ENCODE measurements around the gene ATP6V0A1.

The ATP6V0A1 gene

GRCh38 chr17:42563543-42563942 is 104.9 kb downstream of the ATP6V0A1 start:
- peaks cover 26% of the 10 kb centered on the region for H3K36me3 ChIP-seq (ENCODE audit: control insufficient read depth, insufficient read depth, low read length)
- H3K9ac ChIP-seq (ENCODE audit: low read depth, low read length), result no peak overlapping the region
- no peaks in the 10 kb centered on the region for H3K9me3 ChIP-seq (ENCODE audit: control insufficient read depth, insufficient read depth, low read length)
- H3K27ac ChIP-seq (ENCODE audit: low read depth, low read length), result no peak overlapping the region
- H3K27me3 ChIP-seq (ENCODE audit: control insufficient read depth, insufficient read depth, low read length), result no peaks in the 10 kb centered on the region
- H3K4me1 ChIP-seq (ENCODE audit: control insufficient read depth, insufficient read depth, low read length), result peaks cover 8% of the 10 kb centered on the region; the same call in 1 of the 2 replicates
- peak overlapping the region; percentile 94; the same call in 1 of the 2 replicates for H3K4me3 ChIP-seq (ENCODE audit: low read depth, low read length)

GRCh38 chr17:42563950-42564349 is 105.3 kb downstream of the ATP6V0A1 start:
- Histone ChIP-seq H3K27ac (ENCODE audit: low read depth, low read length) (no peak overlapping the region), H3K9ac (ENCODE audit: low read depth, low read length) (no peak overlapping the region), H3K36me3 (ENCODE audit: control insufficient read depth, insufficient read depth, low read length) (peaks cover 30% of the 10 kb centered on the region)

GRCh38 chr17:42564815-42565522 is 106.3 kb downstream of the ATP6V0A1 start:
- Histone ChIP-seq H3K36me3 (ENCODE audit: control insufficient read depth, insufficient read depth, low read length) (peaks cover 40% of the 10 kb centered on the region), H3K27me3 (ENCODE audit: control insufficient read depth, insufficient read depth, low read length) (no peaks in the 10 kb centered on the region), H3K4me1 (ENCODE audit: control insufficient read depth, insufficient read depth, low read length) (peaks cover 8% of the 10 kb centered on the region; the same call in 1 of the 2 replicates), H3K9me3 (ENCODE audit: control insufficient read depth, insufficient read depth, low read length) (no peaks in the 10 kb centered on the region), H3K27ac (ENCODE audit: low read depth, low read length) (no peak overlapping the region), H3K4me3 (ENCODE audit: low read depth, low read length) (no peak overlapping the region), H3K9ac (ENCODE audit: low read depth, low read length) (no peak overlapping the region)

More at GRCh38 chr17:42563950-42564349, 105.3 kb downstream of the ATP6V0A1 start:
- no peak overlapping the region for H3K4me3 ChIP-seq (ENCODE audit: low read depth, low read length)
- peaks cover 8% of the 10 kb centered on the region; the same call in 1 of the 2 replicates for H3K4me1 ChIP-seq (ENCODE audit: control insufficient read depth, insufficient read depth, low read length)
- no peaks in the 10 kb centered on the region for H3K27me3 ChIP-seq (ENCODE audit: control insufficient read depth, insufficient read depth, low read length)
- H3K9me3 ChIP-seq (ENCODE audit: control insufficient read depth, insufficient read depth, low read length), result no peaks in the 10 kb centered on the region

- H3K4me1 ChIP-seq (ENCODE audit: control insufficient read depth, insufficient read depth, low read length), result peaks cover 8% of the 10 kb centered on the region; the same call in 1 of the 2 replicates
- H3K27ac ChIP-seq (ENCODE audit: low read depth, low read length), result peak overlapping the region; percentile 93
- peaks cover 46% of the 10 kb centered on the region for H3K36me3 ChIP-seq (ENCODE audit: control insufficient read depth, insufficient read depth, low read length)
- H3K9me3 ChIP-seq (ENCODE audit: control insufficient read depth, insufficient read depth, low read length), result no peaks in the 10 kb centered on the region
- no peaks in the 10 kb centered on the region for H3K27me3 ChIP-seq (ENCODE audit: control insufficient read depth, insufficient read depth, low read length)
- no peak overlapping the region for H3K9ac ChIP-seq (ENCODE audit: low read depth, low read length)
- no peak overlapping the region for H3K4me3 ChIP-seq (ENCODE audit: low read depth, low read length)
Observed at GRCh38 chr17:42565523-42566214, 107.0 kb downstream of the ATP6V0A1 start.

GRCh38 chr17:42566215-42566882 is 107.7 kb downstream of the ATP6V0A1 start:
- H3K9ac ChIP-seq (ENCODE audit: low read depth, low read length), result peak overlapping the region; percentile 56; the same call in 1 of the 2 replicates
- no peaks in the 10 kb centered on the region for H3K27me3 ChIP-seq (ENCODE audit: control insufficient read depth, insufficient read depth, low read length)
- peak overlapping the region; percentile 88 for H3K4me3 ChIP-seq (ENCODE audit: low read depth, low read length)
- H3K4me1 ChIP-seq (ENCODE audit: control insufficient read depth, insufficient read depth, low read length), result peaks cover 8% of the 10 kb centered on the region; the same call in 1 of the 2 replicates
- H3K36me3 ChIP-seq (ENCODE audit: control insufficient read depth, insufficient read depth, low read length), result peaks cover 53% of the 10 kb centered on the region
- H3K27ac ChIP-seq (ENCODE audit: low read depth, low read length), result peak overlapping the region; percentile 93
- H3K9me3 ChIP-seq (ENCODE audit: control insufficient read depth, insufficient read depth, low read length), result no peaks in the 10 kb centered on the region

GRCh38 chr17:42566883-42567573 is 108.3 kb downstream of the ATP6V0A1 start, which contains the start of gene MLX:
Gene MLX (plus strand): TSS chr17:42567100. CDS start chr17:42567125, 25 bp downstream.
- Histone ChIP-seq H3K27ac (ENCODE audit: low read depth, low read length) (peak within 1 kb of the TSS; percentile 93), H3K9me3 (ENCODE audit: control insufficient read depth, insufficient read depth, low read length) (no peaks in the 10 kb centered on the region), H3K9ac (ENCODE audit: low read depth, low read length) (peak within 1 kb of the TSS; percentile 72), H3K4me3 (ENCODE audit: low read depth, low read length) (peak within 1 kb of the TSS; percentile 88), H3K36me3 (ENCODE audit: control insufficient read depth, insufficient read depth, low read length) (peaks cover 60% of the 10 kb centered on the region), H3K4me1 (ENCODE audit: control insufficient read depth, insufficient read depth, low read length) (peaks cover 8% of the 10 kb centered on the region; the same call in 1 of the 2 replicates), H3K27me3 (ENCODE audit: control insufficient read depth, insufficient read depth, low read length) (no peaks in the 10 kb centered on the region)

GRCh38 chr17:42568341-42569111 is 109.8 kb downstream of the ATP6V0A1 start:
- Histone ChIP-seq H3K4me1 (ENCODE audit: control insufficient read depth, insufficient read depth, low read length) (peaks cover 8% of the 10 kb centered on the region; the same call in 1 of the 2 replicates), H3K27ac (ENCODE audit: low read depth, low read length) (no peak overlapping the region), H3K4me3 (ENCODE audit: low read depth, low read length) (no peak overlapping the region)

GRCh38 chr17:42571435-42572225 is 113.0 kb downstream of the ATP6V0A1 start:
- no peaks in the 10 kb centered on the region for H3K9me3 ChIP-seq (ENCODE audit: control insufficient read depth, insufficient read depth, low read length)
- no peaks in the 10 kb centered on the region for H3K27me3 ChIP-seq (ENCODE audit: control insufficient read depth, insufficient read depth, low read length)
- H3K9ac ChIP-seq (ENCODE audit: low read depth, low read length), result no peak overlapping the region
- H3K4me3 ChIP-seq (ENCODE audit: low read depth, low read length), result no peak overlapping the region
- H3K27ac ChIP-seq (ENCODE audit: low read depth, low read length), result no peak overlapping the region
- peaks cover 76% of the 10 kb centered on the region for H3K36me3 ChIP-seq (ENCODE audit: control insufficient read depth, insufficient read depth, low read length)
- H3K4me1 ChIP-seq (ENCODE audit: control insufficient read depth, insufficient read depth, low read length), result 0 out of 2 replicates have a peak, but pooled peaks cover 3% of the 10 kb centered on the region

More at GRCh38 chr17:42568341-42569111, 109.8 kb downstream of the ATP6V0A1 start:
- peaks cover 75% of the 10 kb centered on the region for H3K36me3 ChIP-seq (ENCODE audit: control insufficient read depth, insufficient read depth, low read length)
- H3K27me3 ChIP-seq (ENCODE audit: control insufficient read depth, insufficient read depth, low read length), result no peaks in the 10 kb centered on the region
- H3K9ac ChIP-seq (ENCODE audit: low read depth, low read length), result no peak overlapping the region
- no peaks in the 10 kb centered on the region for H3K9me3 ChIP-seq (ENCODE audit: control insufficient read depth, insufficient read depth, low read length)

Measured in HUES48 (cell line).